GM12878 (cell line): ENCODE measurements around the gene ADGRD1. TPM values are rescaled to one million over a fixed set of nuclear protein-coding genes. Genes with fewer than 3 reads are reported as not detected.

ENCODE experiments used
- ATAC-seq: fragments of 200-7000 bp; cut with Tn5 transposase; 3 replicates; pipeline ENCODE4 v1.9.1; 2020; ENCODE audit warnings: mild to moderate bottlenecking, moderate library complexity
- BruUV-seq: library from RNA; stranded (reverse); fragments of 400-500 nt; replicated peaks from 2 replicates; lab custom pipeline; 2021; lab: Mats Ljungman, UMichigan
- CTCF ChIA-PET: fragments of 300-600 bp; sonication (Branson Sonifier 250); formaldehyde crosslinking; extraction: SDS; loops from one replicate; lab custom pipeline; 2021; ENCODE audit warnings: inconsistent platforms; lab: Yijun Ruan, JAX
- POLR2A ChIA-PET: fragments of 350-600 bp; formaldehyde crosslinking; extraction: SDS; loops from one replicate; lab custom pipeline; 2021; ENCODE audit warnings: inconsistent platforms; lab: Charles Lee
- RAD21 ChIA-PET: fragments of 300-600 bp; sonication (Branson Sonifier 250); formaldehyde crosslinking; loops from one replicate; lab custom pipeline; 2023; ENCODE audit warnings: antibody characterized with exemption; ENCODE audit not compliant: unreplicated experiment; lab: Charles Lee
- SMC1A ChIA-PET: fragments of 300-600 bp; sonication (Branson Sonifier 250); formaldehyde crosslinking; loops from one replicate; lab custom pipeline; 2023; ENCODE audit not compliant: unreplicated experiment, uncharacterized antibody; lab: Charles Lee
- DNase-seq: peaks from one replicate; pipeline ENCODE4 v3.0.0-alpha.2; 2011; ENCODE audit warnings: low read depth, low spot score
- FAIRE-seq: peaks from 3 replicates; lab custom pipeline; 2011; peaks lifted over from hg19 to GRCh38; lab: Jason Lieb, UNC
- H2AFZ ChIP-seq: 2 replicates; pipeline ENCODE4 v1.6.0; 2011; ENCODE audit warnings: low read depth, low read length, control low read depth; ENCODE audit not compliant: control insufficient read depth
- H3K27ac ChIP-seq: 2 replicates; pipeline ENCODE4 v1.5.1; 2011; ENCODE audit warnings: control low read depth; ENCODE audit not compliant: control insufficient read depth, insufficient read depth
- H3K27me3 ChIP-seq, 2 experiments: replicated peaks in 1 of 2; 2 replicates each; pipeline versions ENCODE4 v1.6.0 to v1.6.1; 2011; ENCODE audit warnings: low read length in 1 of 2; ENCODE audit not compliant: control insufficient read depth in 2 of 2, insufficient read depth in 2 of 2
- H3K36me3 ChIP-seq, 2 experiments: 2 replicates each; pipeline ENCODE4 v1.5.1; 2011; ENCODE audit warnings: low read length in 1 of 2; ENCODE audit not compliant: control insufficient read depth in 2 of 2, insufficient read depth in 2 of 2
- H3K4me1 ChIP-seq: 2 replicates; pipeline ENCODE4 v1.6.1; 2011; ENCODE audit warnings: mild to moderate bottlenecking, low read length, moderate library complexity, mixed read lengths; ENCODE audit not compliant: control insufficient read depth, insufficient read depth
- H3K4me2 ChIP-seq: 2 replicates; pipeline ENCODE4 v1.6.0; 2011; ENCODE audit warnings: control low read depth; ENCODE audit not compliant: control insufficient read depth, insufficient read depth
- H3K4me3 ChIP-seq: fragments of 200-600 bp; sonication (generic); 2 replicates; pipeline ENCODE4 v1.5.1; 2016
- H3K79me2 ChIP-seq: 2 replicates; pipeline ENCODE4 v1.6.0; 2011; ENCODE audit warnings: low read length; ENCODE audit not compliant: control insufficient read depth, insufficient read depth
- H3K9ac ChIP-seq: 2 replicates; pipeline ENCODE4 v1.8.0; 2011; ENCODE audit warnings: low read length, control low read depth, mixed read lengths; ENCODE audit not compliant: control insufficient read depth, insufficient read depth
- H3K9me3 ChIP-seq: replicated peaks from 3 replicates; pipeline ENCODE4 v1.5.1; 2011; ENCODE audit warnings: mild to moderate bottlenecking, low read length; ENCODE audit not compliant: control insufficient read depth, insufficient read depth
- H4K20me1 ChIP-seq: 2 replicates; pipeline ENCODE4 v1.6.0; 2011; ENCODE audit not compliant: control insufficient read depth, insufficient read depth
- HDGF ChIP-seq: fragments of 450-650 bp; IDR thresholded peaks from 2 replicates; pipeline ENCODE4 v1.6.1; 2016; ENCODE audit warnings: antibody characterized with exemption
- MEF2B ChIP-seq: fragments of 450-650 bp; IDR thresholded peaks from 2 replicates; pipeline ENCODE4 v1.6.1; 2018; ENCODE audit warnings: mild to moderate bottlenecking, moderate library complexity; ENCODE audit not compliant: partially characterized antibody, poor library complexity, severe bottlenecking
- POLR2AphosphoS5 ChIP-seq: IDR thresholded peaks from 2 replicates; pipeline ENCODE4 v1.6.1; 2011; ENCODE audit warnings: mild to moderate bottlenecking, low read length, inconsistent platforms
- REST ChIP-seq: IDR thresholded peaks from 2 replicates; pipeline ENCODE4 v1.6.1; 2012; ENCODE audit warnings: mild to moderate bottlenecking, low read depth, low read length
- RFX5 ChIP-seq: IDR thresholded peaks from 2 replicates; pipeline ENCODE4 v1.6.1; 2011; ENCODE audit warnings: low read depth, low read length, improper control_type of control experiment
- SP1 ChIP-seq: IDR thresholded peaks from one replicate; pipeline ENCODE4 v1.6.1; 2011; ENCODE audit warnings: low read depth, low read length
- ZBED1 ChIP-seq: IDR thresholded peaks from 2 replicates; pipeline ENCODE4 v1.6.1; 2016; ENCODE audit warnings: borderline replicate concordance
- ZSCAN29 ChIP-seq: fragments of 450-650 bp; IDR thresholded peaks from 2 replicates; pipeline ENCODE4 v1.6.1; 2017; ENCODE audit warnings: mild to moderate bottlenecking, moderate library complexity
- WGBS: methylation state at CpG from one replicate; pipeline ENCODE4 v1.1.6; 2016; ENCODE audit warnings: low lambda C conversion rate; ENCODE audit not compliant: insufficient replicate concordance, insufficient coverage; ENCODE audit errors: missing lambda C conversion rate; 5-methylcytosine and 5-hydroxymethylcytosine counted together
- in situ Hi-C: fragments of 300-500 bp; cut with MboI; formaldehyde crosslinking; loops from 9 replicates; pipeline ENCODE4 v1.14.3; 2018; ENCODE audit warnings: mixed read lengths
- intact Hi-C: fragments of 100-400 bp; cut with micrococcal nuclease; formaldehyde crosslinking; loops from one replicate; pipeline ENCODE4 v1.14.2; 2022; ENCODE audit not compliant: unreplicated experiment
- polyA plus RNA-seq, 11 experiments: library from polyadenylated mRNA; depleted of rRNA in 4 of 11; unstranded in 6 of 11; stranded (reverse) in 5 of 11; fragments of >200 nt; fragmentation: Nextera tagmentation in 4 of 11; fragmentation: Illumina TruSeq in 1 of 11; extraction: Ambion mirVana in 4 of 11; extraction: Trizol in 1 of 11; gene quantifications; 1 replicate in 1 of 11; 2 replicates in 10 of 11; pipeline versions ENCODE4 v1.2.1 to v1.2.3, GENCODE V29; 2011 to 2016; ENCODE audit warnings: inconsistent platforms in 2 of 11, missing spikeins in 2 of 11, low read depth in 1 of 11
- total RNA-seq, 4 experiments: library from RNA; depleted of rRNA in 3 of 4; stranded (reverse); fragments of >200 nt in 3 of 4; fragmentation: Illumina TruSeq in 1 of 4; extraction: Trizol in 1 of 4; gene quantifications; 2 replicates each; pipeline versions ENCODE4 v1.2.1 to v1.2.3, GENCODE V29; 2013 to 2021

The ADGRD1 gene
- total and polyA plus RNA-seq, 10 of the 15 experiments (the other 5 are each of a cell fraction or from before 2014, with no cell fraction given): 0.15 to 12.7 (median 1.2) TPM

GRCh38 chr12:131018019-131018620, 64.4 kb downstream of the ADGRD1 start:
- CTCF ChIA-PET: no interaction called here

More at GRCh38 chr12:131018019-131018620, 64.4 kb downstream of the ADGRD1 start:
- no peak overlapping the region for H2AFZ ChIP-seq
- no peak overlapping the region for H3K9ac ChIP-seq
- no peak overlapping the region for H3K27ac ChIP-seq
- no peaks in the 10 kb centered on the region for H3K27me3 ChIP-seq
- POLR2A ChIA-PET: no interaction called here
- H3K9me3 ChIP-seq: no peaks in the 10 kb centered on the region
- no peaks in the 10 kb centered on the region for H3K36me3 ChIP-seq
- TF ChIP-seq RFX5: no peak
- no peak for TF ChIP-seq HDGF
- TF ChIP-seq REST: no peak
- no peak for TF ChIP-seq ZSCAN29
- TF ChIP-seq POLR2AphosphoS5: no peak
- no peak for TF ChIP-seq SP1
- no peak for TF ChIP-seq MEF2B
- no peak for TF ChIP-seq ZBED1
- H3K4me2 ChIP-seq: no peak overlapping the region
- FAIRE-seq: no peak
- no peaks in the 10 kb centered on the region for H3K79me2 ChIP-seq
- intact Hi-C loops: no loop called here
- no TSS peak for BruUV-seq
- no peak overlapping the region for H3K4me3 ChIP-seq
- in situ Hi-C loops: no loop called here
- 82% methylated on average over 28 of the region's 28 CpGs for WGBS
- SMC1A ChIA-PET: no interaction called here
- RAD21 ChIA-PET: no interaction called here
- no peak for ATAC-seq
- H4K20me1 ChIP-seq: no peaks in the 10 kb centered on the region
- H3K4me1 ChIP-seq: no peaks in the 10 kb centered on the region
- DNase-seq: no peak
